IPS-18a (cell line): ENCODE data around the gene FOLR2.

Experiments
- H3K27ac ChIP-seq: one replicate; pipeline ENCODE4 v1.5.1; 2013; ENCODE audit warnings: low read length
- H3K27me3 ChIP-seq: one replicate; pipeline ENCODE4 v1.6.1; 2013; ENCODE audit warnings: mild to moderate bottlenecking, low read length; ENCODE audit not compliant: control insufficient read depth, insufficient read depth
- H3K36me3 ChIP-seq: one replicate; pipeline ENCODE4 v1.6.1; 2013; ENCODE audit warnings: low read depth, low read length; ENCODE audit not compliant: control insufficient read depth
- H3K4me1 ChIP-seq: one replicate; pipeline ENCODE4 v1.6.1; 2013; ENCODE audit warnings: low read depth, low read length; ENCODE audit not compliant: control insufficient read depth
- H3K4me3 ChIP-seq: one replicate; pipeline ENCODE4 v1.5.1; 2013; ENCODE audit warnings: low read length
- H3K9ac ChIP-seq: one replicate; pipeline ENCODE4 v1.6.1; 2013; ENCODE audit warnings: mild to moderate bottlenecking, low read length, moderate library complexity
- H3K9me3 ChIP-seq: one replicate; pipeline ENCODE4 v1.6.1; 2013; ENCODE audit warnings: low read depth, low read length; ENCODE audit not compliant: control insufficient read depth

Gene FOLR2

GRCh38 chr11:72209101-72209500 lies 7.5 kb upstream of the FOLR2 start:
- Histone ChIP-seq H3K27me3 (no peaks in the 10 kb centered on the region), H3K9me3 (no peaks in the 10 kb centered on the region), H3K9ac (no peak overlapping the region)

DNA sequence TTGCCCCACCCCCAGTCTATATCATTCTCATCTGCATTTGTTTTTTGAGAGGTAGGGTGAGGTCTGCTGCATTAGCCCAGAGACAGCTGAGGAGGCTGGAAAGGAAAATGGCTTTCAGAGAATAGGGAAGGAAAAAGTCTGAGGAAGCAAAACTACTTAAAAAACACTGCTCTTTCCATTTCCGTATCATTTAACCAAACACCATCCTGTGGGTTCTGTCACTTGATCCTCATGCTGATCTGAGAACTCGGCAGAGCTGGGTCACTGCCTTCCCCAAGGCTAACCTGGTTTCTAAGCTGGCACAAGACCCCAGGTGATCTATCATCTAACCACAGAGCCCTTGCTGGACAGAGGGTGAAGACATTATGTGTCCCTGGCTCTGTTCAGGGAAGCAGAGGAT lies 1.2 kb downstream of the FOLR2 start:
- Histone ChIP-seq H3K4me1 (peaks cover 11% of the 10 kb centered on the region), H3K9me3 (no peaks in the 10 kb centered on the region), H3K27ac (no peak overlapping the region), H3K4me3 (no peak overlapping the region), H3K27me3 (no peaks in the 10 kb centered on the region), H3K9ac (no peak overlapping the region), H3K36me3 (no peaks in the 10 kb centered on the region)

More at GRCh38 chr11:72209101-72209500, 7.5 kb upstream of the FOLR2 start:
- Histone ChIP-seq H3K27ac (no peak overlapping the region), H3K36me3 (no peaks in the 10 kb centered on the region), H3K4me1 (no peaks in the 10 kb centered on the region), H3K4me3 (no peak overlapping the region)

GRCh38 chr11:72218251-72218745 lies 1.7 kb downstream of the FOLR2 start:
- Histone ChIP-seq H3K4me3 (no peak overlapping the region), H3K4me1 (peaks cover 12% of the 10 kb centered on the region), H3K9me3 (no peaks in the 10 kb centered on the region), H3K27me3 (no peaks in the 10 kb centered on the region), H3K9ac (no peak overlapping the region), H3K36me3 (no peaks in the 10 kb centered on the region), H3K27ac (no peak overlapping the region)

- Histone ChIP-seq H3K4me1 (peaks cover 18% of the 10 kb centered on the region), H3K27me3 (peaks cover 6% of the 10 kb centered on the region), H3K4me3 (no peak overlapping the region), H3K9ac (no peak overlapping the region), H3K9me3 (no peaks in the 10 kb centered on the region), H3K27ac (no peak overlapping the region), H3K36me3 (no peaks in the 10 kb centered on the region)
Measured at GRCh38 chr11:72220696-72221363, 4.2 kb downstream of the FOLR2 start.

GRCh38 chr11:72221386-72222075 lies 4.9 kb downstream of the FOLR2 start:
- Histone ChIP-seq H3K4me1 (peaks cover 22% of the 10 kb centered on the region), H3K4me3 (no peak overlapping the region), H3K9me3 (no peaks in the 10 kb centered on the region), H3K27me3 (peaks cover 6% of the 10 kb centered on the region), H3K27ac (no peak overlapping the region), H3K9ac (no peak overlapping the region), H3K36me3 (no peaks in the 10 kb centered on the region)

DNA sequence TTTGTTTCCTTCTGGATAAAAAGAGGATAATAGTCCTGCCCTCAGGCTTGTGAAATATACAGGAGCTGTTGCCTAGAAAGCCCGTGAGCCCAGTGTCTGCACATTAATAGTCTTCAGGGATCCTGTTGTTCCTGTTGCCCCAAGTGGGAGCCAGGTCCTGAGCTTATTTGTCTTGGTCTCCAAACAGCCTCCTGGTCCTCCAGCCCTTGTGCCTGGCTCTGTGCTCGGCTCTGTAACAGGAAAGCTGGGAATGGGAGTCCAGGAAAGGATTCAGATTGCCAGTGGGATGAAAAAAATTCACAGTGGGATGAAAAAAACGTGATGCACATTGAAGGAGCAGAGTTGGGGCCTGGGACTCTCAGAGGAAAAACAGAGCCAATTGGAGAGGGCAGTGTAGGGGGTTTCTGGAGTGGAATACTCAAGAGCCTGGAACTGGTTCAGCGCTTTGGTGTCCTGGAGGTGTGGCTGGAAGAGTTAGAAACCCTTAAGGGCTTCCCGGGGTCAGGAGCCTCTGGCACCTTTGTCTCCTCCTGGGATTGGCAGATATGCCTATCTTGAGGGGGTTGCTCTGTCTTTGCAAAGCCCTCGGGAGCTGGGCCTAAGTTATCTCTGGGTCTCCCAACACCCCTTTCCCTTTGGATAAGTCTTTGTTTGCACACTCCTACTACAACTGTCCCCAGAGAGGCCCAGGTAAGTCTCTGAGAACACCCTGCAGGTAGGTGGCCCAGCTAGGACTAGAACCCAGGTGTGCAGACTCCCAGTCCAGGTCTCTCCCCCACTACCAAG lies 5.7 kb downstream of the FOLR2 start:
- no peak overlapping the region for H3K27ac ChIP-seq
- H3K9ac ChIP-seq, result peak overlapping the region; percentile 23
- no peaks in the 10 kb centered on the region for H3K9me3 ChIP-seq
- H3K4me1 ChIP-seq, result peaks cover 23% of the 10 kb centered on the region
- H3K36me3 ChIP-seq, result no peaks in the 10 kb centered on the region
- H3K27me3 ChIP-seq, result peaks cover 6% of the 10 kb centered on the region
- H3K4me3 ChIP-seq, result peak overlapping the region; percentile 64

DNA sequence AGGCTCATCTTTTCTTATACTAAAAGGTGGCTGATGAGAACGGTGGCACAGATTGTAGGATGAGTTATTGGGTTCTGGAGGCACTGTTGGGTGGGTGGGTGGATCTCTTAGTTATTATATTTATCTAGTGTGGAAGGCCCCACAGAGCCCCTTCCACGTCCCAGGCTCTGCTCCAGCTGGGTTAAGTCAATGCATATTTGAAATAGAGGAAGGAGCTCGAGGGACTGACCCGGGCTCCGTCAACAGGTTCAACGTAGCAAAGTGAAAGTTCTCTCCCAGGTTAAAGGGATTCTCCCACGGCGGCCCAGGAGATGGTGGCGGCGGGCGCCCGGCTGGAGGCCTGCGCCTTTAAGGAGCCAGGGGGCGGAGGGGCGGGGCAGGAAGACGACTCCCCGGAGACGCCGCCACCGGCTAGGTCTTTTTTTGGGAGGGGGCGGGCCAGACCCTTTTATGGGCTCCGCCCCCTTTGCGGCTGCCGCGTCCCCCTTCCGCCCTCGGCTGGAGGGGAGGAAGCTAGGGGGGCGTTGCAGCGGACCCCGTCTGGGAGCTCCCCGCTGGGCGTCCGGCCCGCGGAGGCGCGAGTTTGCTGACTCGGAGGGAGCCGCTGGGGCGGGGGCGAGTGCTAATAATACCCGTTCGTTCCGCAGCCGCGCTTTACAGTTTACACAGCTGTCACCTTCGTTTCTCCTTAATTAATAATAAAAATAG lies 6.5 kb downstream of the FOLR2 start:
- Histone ChIP-seq H3K9ac (peak overlapping the region; percentile 23), H3K27me3 (peaks cover 6% of the 10 kb centered on the region), H3K36me3 (no peaks in the 10 kb centered on the region), H3K4me1 (peaks cover 23% of the 10 kb centered on the region), H3K9me3 (no peaks in the 10 kb centered on the region), H3K4me3 (peak overlapping the region; percentile 64), H3K27ac (no peak overlapping the region)

GRCh38 chr11:72223615-72224563 lies 7.3 kb downstream of the FOLR2 start:
- Histone ChIP-seq H3K9me3 (no peaks in the 10 kb centered on the region), H3K27me3 (peaks cover 6% of the 10 kb centered on the region), H3K4me1 (peaks cover 23% of the 10 kb centered on the region), H3K9ac (peak overlapping the region; percentile 86), H3K27ac (peak overlapping the region; percentile 35), H3K36me3 (peaks cover 4% of the 10 kb centered on the region), H3K4me3 (peak overlapping the region; percentile 91)

DNA sequence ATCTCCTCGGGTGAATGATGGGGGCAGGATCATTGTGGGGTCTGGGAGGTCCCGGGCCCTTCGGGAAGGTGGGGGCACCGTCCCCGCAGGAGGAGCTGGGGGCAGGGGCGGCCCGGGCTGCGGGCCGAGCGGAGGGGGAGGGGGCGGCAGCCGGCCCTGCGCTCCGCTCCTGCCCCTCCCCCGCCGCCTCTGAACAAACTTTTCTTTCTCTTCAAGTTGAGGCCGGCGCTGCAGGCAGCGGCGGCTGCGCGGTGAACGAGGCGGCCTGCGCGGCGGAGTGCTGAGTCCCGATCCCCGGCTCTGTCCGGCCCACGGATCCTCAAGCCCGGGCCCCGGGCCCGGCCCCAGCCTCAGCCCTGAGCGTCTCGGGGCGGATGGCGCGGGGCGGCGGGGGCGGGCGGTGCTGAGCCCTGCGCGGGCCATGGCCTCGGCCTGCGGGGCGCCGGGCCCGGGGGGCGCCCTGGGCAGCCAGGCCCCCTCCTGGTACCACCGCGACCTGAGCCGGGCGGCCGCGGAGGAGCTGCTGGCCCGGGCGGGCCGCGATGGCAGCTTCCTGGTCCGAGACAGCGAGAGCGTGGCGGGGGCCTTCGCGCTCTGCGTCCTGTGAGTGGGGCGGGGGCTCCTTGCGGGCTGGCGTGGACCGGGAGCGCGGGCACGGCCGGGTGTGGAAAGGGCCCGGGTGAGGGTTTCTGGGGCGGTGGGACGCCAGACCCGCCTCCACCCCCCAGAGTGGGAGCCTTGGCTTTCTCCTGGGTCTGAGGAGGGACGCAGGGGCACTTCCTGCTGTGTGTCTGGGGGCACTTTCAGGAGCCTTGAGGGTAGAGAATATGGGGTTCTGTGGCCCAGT lies 8.2 kb downstream of the FOLR2 start, which contains the start of gene INPPL1:
INPPL1 (plus strand) TSS at position 204 of the 847 bp plus-strand sequence; CDS start at position 422, 218 bp downstream.
- H3K36me3 ChIP-seq, result peaks cover 12% of the 10 kb centered on the region
- H3K4me3 ChIP-seq, result peak within 1 kb of the TSS; percentile 91
- H3K4me1 ChIP-seq, result peaks cover 23% of the 10 kb centered on the region

More for the DNA sequence above, 8.2 kb downstream of the FOLR2 start, which contains the start of gene INPPL1:
- Histone ChIP-seq H3K9me3 (no peaks in the 10 kb centered on the region), H3K9ac (peak within 1 kb of the TSS; percentile 86), H3K27ac (peak within 1 kb of the TSS; percentile 35), H3K27me3 (peaks cover 6% of the 10 kb centered on the region)
